Measurements from ENCODE around the gene KRT12.

DNA sequence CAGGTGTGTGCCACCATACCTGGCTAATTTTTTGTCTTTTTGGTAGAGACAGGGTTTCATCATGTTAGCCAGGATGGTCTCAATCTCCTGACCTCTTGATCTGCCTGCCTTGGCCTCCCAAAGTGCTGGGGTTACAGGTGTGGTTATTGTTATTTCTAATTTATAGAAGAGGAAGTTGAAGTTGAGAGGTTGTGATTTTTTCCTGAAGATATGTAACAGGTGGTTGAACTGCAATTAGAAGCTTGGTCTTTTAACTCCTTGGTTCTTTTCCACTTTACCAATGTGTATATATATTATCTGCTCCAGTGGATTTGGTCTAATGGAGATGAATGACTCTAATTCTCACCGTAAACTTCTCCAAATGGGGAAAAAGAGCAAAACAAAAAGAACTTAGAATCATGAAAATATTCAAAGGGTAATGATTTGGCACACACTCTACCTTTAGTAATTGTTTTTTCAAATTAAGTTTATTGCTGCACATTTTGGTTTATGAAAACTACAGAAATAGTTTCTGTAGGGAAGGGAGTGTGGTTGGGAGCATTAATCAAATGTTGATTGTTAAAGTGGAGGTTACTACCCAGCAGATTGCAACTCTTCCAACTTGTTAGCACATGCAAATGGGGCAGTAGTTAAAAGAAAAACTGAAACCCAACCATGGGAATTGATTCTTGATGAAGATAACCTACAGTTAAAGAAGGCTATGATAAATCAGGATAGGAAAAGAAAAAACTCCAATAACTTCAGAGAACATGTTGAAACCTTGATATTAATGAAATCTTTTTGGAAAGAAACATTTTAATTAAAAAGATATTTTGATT is 42.8 kb downstream of the KRT12 start:
- no peak for TF ChIP-seq ELF4 (IDR thresholded peaks at IDR 0.05)
- TF ChIP-seq TARDBP (IDR thresholded peaks at IDR 0.05) = no peak
- TF ChIP-seq NFRKB (IDR thresholded peaks at IDR 0.05) = no peak
- no peak for TF ChIP-seq L3MBTL2 (conservative IDR thresholded peaks at IDR 0.05)
- no peak for TF ChIP-seq SP1 (IDR thresholded peaks at IDR 0.05)
- TF ChIP-seq FOXM1 (IDR thresholded peaks at IDR 0.05; ENCODE audit: borderline replicate concordance) = no peak
- no peak for TF ChIP-seq FOXA1 (IDR thresholded peaks at IDR 0.05)
- TF ChIP-seq ARNT (IDR thresholded peaks at IDR 0.05) = no peak

Measured in HEK293T (cell line).